Spleen (tissue), 7 donors: Measurements from ENCODE around the gene ZC3H7A.

ENCODE experiments used
- POLR2A ChIP-seq, 3 donors: fragments of 450-650 bp; IDR thresholded peaks; one replicate each; pipeline ENCODE4 v1.5.1; 2017; ENCODE audit warnings: antibody characterized with exemption in 3 of 3, mild to moderate bottlenecking in 1 of 3
- TF ChIP-seq, protein P1 (sequence below), 11 experiments: fragments of 200-600 bp in 7 of 11; fragments of 450-650 bp in 4 of 11; sonication (generic) in 4 of 11; IDR thresholded peaks in 8 of 11; conservative IDR thresholded peaks in 3 of 11; 1 replicate in 7 of 11; 2 replicates in 4 of 11; pipeline versions ENCODE4 v1.4.0 to v1.8.0; 2016 to 2021; ENCODE audit warnings: antibody characterized with exemption in 11 of 11, inconsistent platforms in 4 of 11, mild to moderate bottlenecking in 1 of 11
- donor health status: DM: no; HTN: no; CAD: no; lungs with moderate emphysema.
- donor health status: DM: no; HTN: no; CAD: no.
- donor health status: DM: no; HTN: no; CAD: no.

DNA sequence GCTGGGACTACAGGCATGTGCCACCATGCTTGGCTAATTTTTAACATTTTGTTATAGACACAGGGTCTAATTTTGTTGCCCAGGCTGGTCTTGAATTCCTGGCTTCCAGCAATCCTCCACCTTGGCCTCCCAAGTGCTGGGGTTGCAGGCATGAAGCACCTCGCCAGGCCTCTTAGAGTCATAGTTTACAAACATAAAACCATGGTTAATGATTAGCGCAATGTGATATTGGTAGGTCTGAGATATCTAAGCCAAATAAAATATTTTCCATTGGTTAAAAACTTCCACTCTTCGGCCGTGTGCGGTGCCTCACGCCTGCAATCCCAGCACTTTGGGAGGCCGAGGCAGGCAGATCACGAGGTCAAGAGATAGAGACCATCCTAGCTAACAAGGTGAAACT lies 71.0 kb downstream of the ZC3H7A start:
- TF ChIP-seq, protein P1, sequence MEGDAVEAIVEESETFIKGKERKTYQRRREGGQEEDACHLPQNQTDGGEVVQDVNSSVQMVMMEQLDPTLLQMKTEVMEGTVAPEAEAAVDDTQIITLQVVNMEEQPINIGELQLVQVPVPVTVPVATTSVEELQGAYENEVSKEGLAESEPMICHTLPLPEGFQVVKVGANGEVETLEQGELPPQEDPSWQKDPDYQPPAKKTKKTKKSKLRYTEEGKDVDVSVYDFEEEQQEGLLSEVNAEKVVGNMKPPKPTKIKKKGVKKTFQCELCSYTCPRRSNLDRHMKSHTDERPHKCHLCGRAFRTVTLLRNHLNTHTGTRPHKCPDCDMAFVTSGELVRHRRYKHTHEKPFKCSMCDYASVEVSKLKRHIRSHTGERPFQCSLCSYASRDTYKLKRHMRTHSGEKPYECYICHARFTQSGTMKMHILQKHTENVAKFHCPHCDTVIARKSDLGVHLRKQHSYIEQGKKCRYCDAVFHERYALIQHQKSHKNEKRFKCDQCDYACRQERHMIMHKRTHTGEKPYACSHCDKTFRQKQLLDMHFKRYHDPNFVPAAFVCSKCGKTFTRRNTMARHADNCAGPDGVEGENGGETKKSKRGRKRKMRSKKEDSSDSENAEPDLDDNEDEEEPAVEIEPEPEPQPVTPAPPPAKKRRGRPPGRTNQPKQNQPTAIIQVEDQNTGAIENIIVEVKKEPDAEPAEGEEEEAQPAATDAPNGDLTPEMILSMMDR (IDR thresholded peaks at IDR 0.05 in 8 of 11, conservative IDR thresholded peaks at IDR 0.05 in 3 of 11), result no peak
- TF ChIP-seq POLR2A (IDR thresholded peaks at IDR 0.05), result no peak
